ENCODE measurements around the gene ATP13A2. TPM values are rescaled to one million over a fixed set of nuclear protein-coding genes. Genes with fewer than 3 reads are reported as not detected.
A peak's percentile ranks its signal among the peaks of the same experiment; 100 is the strongest.

ATP13A2 gene
- total and polyA plus RNA-seq, 2 donors (not counting 1 experiment from before 2014, with no cell fraction given) = 41.6 to 51.8 TPM

DNA sequence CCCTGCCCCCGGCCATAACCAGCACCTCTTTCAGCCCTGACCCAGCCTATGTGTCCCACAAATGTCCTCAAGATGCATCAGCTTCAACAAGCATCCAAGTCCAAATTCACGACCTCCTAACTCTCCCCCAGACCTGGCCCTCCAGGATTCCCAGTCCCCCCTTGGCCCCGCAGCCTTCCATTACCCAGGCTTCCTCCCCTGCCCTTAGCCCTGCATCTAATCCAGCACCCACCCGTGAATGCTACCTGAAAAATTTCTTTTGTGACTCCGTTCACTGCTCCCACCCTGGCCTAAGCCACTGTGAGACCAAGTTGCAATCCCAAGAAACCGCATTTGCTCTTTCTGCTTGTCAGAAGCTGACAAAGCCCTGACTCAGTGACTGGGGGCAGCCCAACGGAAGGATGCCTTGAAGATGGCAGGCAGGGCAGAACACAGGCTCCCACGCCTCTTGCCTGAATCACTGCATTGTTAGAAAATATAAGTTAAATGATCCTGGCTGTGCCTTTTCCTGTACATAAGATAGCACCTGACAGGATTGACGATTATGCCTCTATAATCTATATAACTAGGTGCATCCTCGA lies 30.4 kb downstream of the ATP13A2 start:
- peaks cover 20% of the 10 kb centered on the region for H3K27me3 Mint-ChIP-seq
- H3K4me1 Mint-ChIP-seq = peaks cover 11% of the 10 kb centered on the region
- ATAC-seq (ENCODE audit: low read depth) (no peak), DNase-seq (no peak)
- Histone ChIP-seq H3K27ac (ENCODE audit: low read length in 2 of 2) (no peak overlapping the region), H3K4me2 (replicated peaks; ENCODE audit: low read depth, low read length, poor library complexity, severe bottlenecking) (no peak overlapping the region), H3K9me3 (ENCODE audit: control extremely low read depth in 1 of 3, control insufficient read depth in 2 of 3, insufficient read depth in 1 of 3, low read length in 2 of 3) (peaks cover 0 to 4% (median 0%) of the 10 kb centered on the region in 3 donors), H3K4me1 (ENCODE audit: control insufficient read depth in 2 of 2, insufficient read depth in 2 of 2, low read length in 2 of 2) (peaks cover 7 to 9% of the 10 kb centered on the region in 2 donors), H3K27me3 (replicated peaks in 1 of 4; ENCODE audit: control extremely low read depth in 1 of 4, control insufficient read depth in 3 of 4, insufficient read depth in 4 of 4, low read length in 3 of 4) (peaks cover 0 to 32% (median 6%) of the 10 kb centered on the region in 4 experiments), H4K20me1 (ENCODE audit: control insufficient read depth, insufficient read depth, low read length, poor library complexity, severe bottlenecking) (no peaks in the 10 kb centered on the region), H3K36me3 (replicated peaks in 1 of 2; ENCODE audit: control extremely low read depth in 1 of 2, control insufficient read depth in 1 of 2, extremely low read depth in 1 of 2, insufficient read depth in 2 of 2, low read length in 1 of 2) (peaks cover 0 to 3% of the 10 kb centered on the region in 2 experiments), H2AFZ (ENCODE audit: insufficient read depth, low read depth, low read length, poor library complexity, severe bottlenecking) (no peak overlapping the region), H3K4me3 (ENCODE audit: control extremely low read depth in 1 of 5, extremely low read depth in 1 of 5, insufficient read depth in 1 of 5, low read depth in 2 of 5, low read length in 4 of 5) (no peak overlapping the region), H3K9ac (ENCODE audit: low read length) (no peak overlapping the region), H3K79me2 (ENCODE audit: control insufficient read depth, insufficient read depth, low read length) (no peaks in the 10 kb centered on the region)
- TF ChIP-seq, protein P1, sequence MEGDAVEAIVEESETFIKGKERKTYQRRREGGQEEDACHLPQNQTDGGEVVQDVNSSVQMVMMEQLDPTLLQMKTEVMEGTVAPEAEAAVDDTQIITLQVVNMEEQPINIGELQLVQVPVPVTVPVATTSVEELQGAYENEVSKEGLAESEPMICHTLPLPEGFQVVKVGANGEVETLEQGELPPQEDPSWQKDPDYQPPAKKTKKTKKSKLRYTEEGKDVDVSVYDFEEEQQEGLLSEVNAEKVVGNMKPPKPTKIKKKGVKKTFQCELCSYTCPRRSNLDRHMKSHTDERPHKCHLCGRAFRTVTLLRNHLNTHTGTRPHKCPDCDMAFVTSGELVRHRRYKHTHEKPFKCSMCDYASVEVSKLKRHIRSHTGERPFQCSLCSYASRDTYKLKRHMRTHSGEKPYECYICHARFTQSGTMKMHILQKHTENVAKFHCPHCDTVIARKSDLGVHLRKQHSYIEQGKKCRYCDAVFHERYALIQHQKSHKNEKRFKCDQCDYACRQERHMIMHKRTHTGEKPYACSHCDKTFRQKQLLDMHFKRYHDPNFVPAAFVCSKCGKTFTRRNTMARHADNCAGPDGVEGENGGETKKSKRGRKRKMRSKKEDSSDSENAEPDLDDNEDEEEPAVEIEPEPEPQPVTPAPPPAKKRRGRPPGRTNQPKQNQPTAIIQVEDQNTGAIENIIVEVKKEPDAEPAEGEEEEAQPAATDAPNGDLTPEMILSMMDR (IDR thresholded peaks at IDR 0.05) = no peak
- no peak for TF ChIP-seq EZH2 (IDR thresholded peaks at IDR 0.05; ENCODE audit: borderline replicate concordance, insufficient read depth, low read depth, low read length, poor library complexity, severe bottlenecking)
- no peak overlapping the region for H3K27ac Mint-ChIP-seq
- POLR2A ChIA-PET = no interaction called here
- intact Hi-C loops (cut with micrococcal nuclease) = no loop called here
- CTCF ChIA-PET = interaction anchor here (1.1 to 1.3 kb wide), 2 partner anchors 21 to 29 kb away, joined by 3 to 5 read pairs; no protein-coding TSS in a partner anchor
- 88% methylated on average over 7 of the region's 10 CpGs for WGBS (ENCODE audit: insufficient coverage)
- no peaks in the 10 kb centered on the region for H3K9me3 Mint-ChIP-seq (ENCODE audit: insufficient read depth)
- peak overlapping the region; percentile 77 for H3K4me3 Mint-ChIP-seq

Data from B cell (primary cell).